DND-41 (cell line): ENCODE results near the gene MMAB.
"Not testable (repeated sequence)": the region's sequence is repeated elsewhere in the genome, so short reads cannot be mapped to it uniquely, and the experiment has no call there.

Source experiments
- ATAC-seq: fragments of 200-7000 bp; cut with Tn5 transposase; 3 replicates; pipeline ENCODE4 v1.9.1; 2021; ENCODE audit warnings: low read depth; ENCODE audit not compliant: insufficient read depth
- DNase-seq: peaks from one replicate; pipeline ENCODE4 v3.0.0-alpha.2; 2020
- H2AFZ ChIP-seq: 2 replicates; pipeline ENCODE4 v1.6.0; 2012; ENCODE audit warnings: low read depth, low read length
- H3K27ac ChIP-seq: 2 replicates; pipeline ENCODE4 v1.5.1; 2012; ENCODE audit warnings: low read length, inconsistent platforms
- H3K27me3 ChIP-seq: fragments of 200-600 bp; sonication (generic); 2 replicates; pipeline ENCODE4 v1.6.0; 2012; ENCODE audit warnings: low read length, mild to moderate bottlenecking, inconsistent platforms; ENCODE audit not compliant: insufficient read depth, poor library complexity
- H3K36me3 ChIP-seq: 2 replicates; pipeline ENCODE4 v1.5.1; 2012; ENCODE audit warnings: low read length, inconsistent platforms; ENCODE audit not compliant: insufficient read depth
- H3K4me1 ChIP-seq: 2 replicates; pipeline ENCODE4 v1.5.1; 2012; ENCODE audit warnings: mild to moderate bottlenecking, low read length; ENCODE audit not compliant: insufficient read depth
- H3K4me2 ChIP-seq: 2 replicates; pipeline ENCODE4 v1.6.0; 2012; ENCODE audit warnings: mild to moderate bottlenecking, moderate library complexity, low read length, inconsistent platforms; ENCODE audit not compliant: insufficient read depth
- H3K4me3 ChIP-seq, 2 experiments: fragments of 200-600 bp in 1 of 2; shearing (Covaris generic) in 1 of 2; 2 replicates each; pipeline ENCODE4 v1.5.1; 2012 to 2016; ENCODE audit warnings: inconsistent platforms in 2 of 2, low read length in 2 of 2, mild to moderate bottlenecking in 2 of 2, low read depth in 1 of 2, moderate library complexity in 1 of 2
- H3K79me2 ChIP-seq: 2 replicates; pipeline ENCODE4 v1.6.0; 2012; ENCODE audit warnings: low read length, inconsistent platforms; ENCODE audit not compliant: insufficient read depth
- H3K9ac ChIP-seq: 2 replicates; pipeline ENCODE4 v1.6.0; 2012; ENCODE audit warnings: low read depth, mild to moderate bottlenecking, inconsistent platforms, low read length, moderate library complexity
- H3K9me3 ChIP-seq: 2 replicates; pipeline ENCODE4 v1.5.1; 2012; ENCODE audit warnings: low read length, moderate library complexity, mild to moderate bottlenecking, inconsistent platforms; ENCODE audit not compliant: insufficient read depth, severe bottlenecking
- H4K20me1 ChIP-seq: 2 replicates; pipeline ENCODE4 v1.6.0; 2012; ENCODE audit warnings: low read length; ENCODE audit not compliant: insufficient read depth
- EZH2 ChIP-seq: IDR thresholded peaks from 3 replicates; pipeline ENCODE4 v1.6.1; 2012; ENCODE audit warnings: borderline replicate concordance, low read depth, mild to moderate bottlenecking, moderate library complexity, low read length, inconsistent platforms; ENCODE audit not compliant: severe bottlenecking
- TF ChIP-seq, protein P1 (sequence below): IDR thresholded peaks from 2 replicates; pipeline ENCODE4 v1.5.1; 2012; ENCODE audit warnings: borderline replicate concordance, low read length, moderate library complexity, mild to moderate bottlenecking; ENCODE audit not compliant: poor library complexity, severe bottlenecking; ENCODE audit errors: extremely low read depth

MMAB gene

DNA sequence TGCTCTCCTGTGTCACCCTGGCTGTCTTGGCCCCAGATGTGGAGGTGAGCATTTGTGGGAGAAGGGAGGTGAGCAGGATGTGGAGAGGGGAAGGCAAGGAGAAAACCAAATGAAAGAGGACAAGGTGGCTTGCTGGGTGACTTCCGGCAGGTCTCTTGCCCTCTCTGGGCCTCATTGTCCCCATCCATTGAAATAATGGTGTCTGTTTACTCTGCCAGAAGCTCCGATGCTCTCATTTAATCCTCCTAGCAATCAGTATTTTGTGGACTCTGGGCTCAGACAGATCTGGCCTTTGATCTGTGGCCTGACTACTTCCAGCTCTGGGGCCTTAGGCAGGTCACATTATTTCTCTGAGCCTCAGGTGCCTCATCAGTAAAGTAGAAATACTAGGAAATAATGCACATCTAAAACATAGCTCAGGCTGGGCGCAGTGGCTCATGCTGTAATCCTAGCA, 30.9 kb upstream of the MMAB start:
- Histone ChIP-seq H3K9me3 (no peaks in the 10 kb centered on the region), H3K4me1 (no peaks in the 10 kb centered on the region), H3K4me3 (no peak overlapping the region), H4K20me1 (no peaks in the 10 kb centered on the region), H3K9ac (no peak overlapping the region), H3K79me2 (no peaks in the 10 kb centered on the region), H3K4me2 (no peak overlapping the region), H3K36me3 (no peaks in the 10 kb centered on the region), H2AFZ (no peak overlapping the region), H3K27ac (no peak overlapping the region), H3K27me3 (peaks cover 1% of the 10 kb centered on the region)
- TF ChIP-seq, protein P1, sequence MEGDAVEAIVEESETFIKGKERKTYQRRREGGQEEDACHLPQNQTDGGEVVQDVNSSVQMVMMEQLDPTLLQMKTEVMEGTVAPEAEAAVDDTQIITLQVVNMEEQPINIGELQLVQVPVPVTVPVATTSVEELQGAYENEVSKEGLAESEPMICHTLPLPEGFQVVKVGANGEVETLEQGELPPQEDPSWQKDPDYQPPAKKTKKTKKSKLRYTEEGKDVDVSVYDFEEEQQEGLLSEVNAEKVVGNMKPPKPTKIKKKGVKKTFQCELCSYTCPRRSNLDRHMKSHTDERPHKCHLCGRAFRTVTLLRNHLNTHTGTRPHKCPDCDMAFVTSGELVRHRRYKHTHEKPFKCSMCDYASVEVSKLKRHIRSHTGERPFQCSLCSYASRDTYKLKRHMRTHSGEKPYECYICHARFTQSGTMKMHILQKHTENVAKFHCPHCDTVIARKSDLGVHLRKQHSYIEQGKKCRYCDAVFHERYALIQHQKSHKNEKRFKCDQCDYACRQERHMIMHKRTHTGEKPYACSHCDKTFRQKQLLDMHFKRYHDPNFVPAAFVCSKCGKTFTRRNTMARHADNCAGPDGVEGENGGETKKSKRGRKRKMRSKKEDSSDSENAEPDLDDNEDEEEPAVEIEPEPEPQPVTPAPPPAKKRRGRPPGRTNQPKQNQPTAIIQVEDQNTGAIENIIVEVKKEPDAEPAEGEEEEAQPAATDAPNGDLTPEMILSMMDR, result no peak
- no peak for TF ChIP-seq EZH2
- DNase-seq (no peak), ATAC-seq (no peak)

DNA sequence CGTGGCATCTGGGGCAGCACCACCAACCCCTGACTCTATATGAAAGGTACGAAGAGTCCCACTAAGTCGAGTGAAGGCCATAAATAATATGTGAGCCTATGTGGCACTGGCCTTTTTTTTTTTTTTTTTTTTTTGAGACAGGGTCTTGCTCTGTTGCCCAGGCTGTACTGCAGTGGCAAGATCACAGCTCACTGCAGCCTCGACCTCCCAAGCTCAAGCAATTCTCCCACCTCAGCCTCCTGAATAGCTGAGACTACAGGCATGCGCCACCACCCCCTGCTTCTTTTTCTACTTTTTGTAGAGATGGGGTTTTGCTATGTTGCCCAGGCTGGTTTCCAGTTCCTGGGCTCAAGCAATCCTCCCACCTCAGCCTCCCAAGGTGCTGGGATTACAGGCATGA, 28.8 kb upstream of the MMAB start:
- not testable (repeated sequence) for H3K27ac ChIP-seq, H3K4me2 ChIP-seq, H4K20me1 ChIP-seq, H2AFZ ChIP-seq, H3K79me2 ChIP-seq, H3K9me3 ChIP-seq, H3K9ac ChIP-seq, ATAC-seq, H3K27me3 ChIP-seq, H3K4me1 ChIP-seq, DNase-seq, H3K36me3 ChIP-seq, H3K4me3 ChIP-seq

- H3K79me2 ChIP-seq, result no peaks in the 10 kb centered on the region
- H3K27me3 ChIP-seq, result no peaks in the 10 kb centered on the region
- 0 out of 2 replicates have a peak, but pooled peaks cover 2% of the 10 kb centered on the region for H3K4me1 ChIP-seq
- H2AFZ ChIP-seq, result no peak overlapping the region
- no peak overlapping the region for H3K9ac ChIP-seq
- H3K4me3 ChIP-seq, result no peak overlapping the region
- TF ChIP-seq, protein P1, result no peak
- no peak for TF ChIP-seq EZH2
- no peak overlapping the region for H3K4me2 ChIP-seq
- no peak overlapping the region for H3K27ac ChIP-seq
- H4K20me1 ChIP-seq, result peaks cover 10% of the 10 kb centered on the region
- DNase-seq (no peak), ATAC-seq (no peak)
- no peaks in the 10 kb centered on the region for H3K9me3 ChIP-seq
- no peaks in the 10 kb centered on the region for H3K36me3 ChIP-seq
Measured at GRCh38 chr12:109601557-109601956, 28.3 kb upstream of the MMAB start.

GRCh38 chr12:109600995-109601394, 27.7 kb upstream of the MMAB start:
- no peak overlapping the region for H3K9ac ChIP-seq
- no peaks in the 10 kb centered on the region for H3K79me2 ChIP-seq
- 0 out of 2 replicates have a peak, but pooled peaks cover 2% of the 10 kb centered on the region for H3K4me1 ChIP-seq
- H3K9me3 ChIP-seq, result no peaks in the 10 kb centered on the region
- H2AFZ ChIP-seq, result no peak overlapping the region
- ATAC-seq, result no peak
- no peak overlapping the region for H3K4me3 ChIP-seq
- no peak overlapping the region for H3K27ac ChIP-seq
- no peak overlapping the region for H3K4me2 ChIP-seq
- peaks cover 13% of the 10 kb centered on the region for H4K20me1 ChIP-seq
- no peaks in the 10 kb centered on the region for H3K36me3 ChIP-seq
- DNase-seq, result no peak
- TF ChIP-seq EZH2, result no peak
- TF ChIP-seq, protein P1, result no peak
- H3K27me3 ChIP-seq, result no peaks in the 10 kb centered on the region
